ENCODE data around the gene SEPTIN10.

Gene SEPTIN10

DNA sequence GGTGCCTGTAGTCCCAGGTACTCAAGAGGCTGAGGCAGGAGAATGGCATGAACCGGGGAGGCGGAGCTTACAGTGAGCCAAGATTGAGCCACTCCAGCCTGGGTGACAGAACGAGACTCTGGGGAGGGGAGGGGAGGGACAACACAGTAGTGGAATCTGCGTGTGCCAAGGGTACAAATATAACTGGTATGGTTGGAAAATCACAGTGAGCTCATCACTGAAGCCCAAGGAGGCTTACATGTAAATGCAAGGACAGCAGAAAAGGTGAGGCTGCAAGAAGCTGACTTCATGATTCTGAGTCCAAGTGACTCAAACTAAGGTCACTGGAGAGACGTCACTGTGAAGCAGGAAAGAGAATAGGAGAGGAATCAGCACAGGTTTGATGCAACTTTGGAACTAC, 9.2 kb downstream of the SEPTIN10 start:
- H4K20me1 ChIP-seq (ENCODE audit: insufficient read depth): no peaks in the 10 kb centered on the region
- no peaks in the 10 kb centered on the region for H3K27me3 ChIP-seq (ENCODE audit: insufficient read depth, low read depth)
- no peak overlapping the region for H3K9ac ChIP-seq
- no peaks in the 10 kb centered on the region for H3K79me2 ChIP-seq (ENCODE audit: insufficient read depth, low read depth)
- peaks cover 9% of the 10 kb centered on the region for H3K4me1 ChIP-seq (ENCODE audit: low read depth, poor library complexity, severe bottlenecking)
- H2AFZ ChIP-seq (ENCODE audit: low read depth): no peak overlapping the region
- TF ChIP-seq, protein P1, sequence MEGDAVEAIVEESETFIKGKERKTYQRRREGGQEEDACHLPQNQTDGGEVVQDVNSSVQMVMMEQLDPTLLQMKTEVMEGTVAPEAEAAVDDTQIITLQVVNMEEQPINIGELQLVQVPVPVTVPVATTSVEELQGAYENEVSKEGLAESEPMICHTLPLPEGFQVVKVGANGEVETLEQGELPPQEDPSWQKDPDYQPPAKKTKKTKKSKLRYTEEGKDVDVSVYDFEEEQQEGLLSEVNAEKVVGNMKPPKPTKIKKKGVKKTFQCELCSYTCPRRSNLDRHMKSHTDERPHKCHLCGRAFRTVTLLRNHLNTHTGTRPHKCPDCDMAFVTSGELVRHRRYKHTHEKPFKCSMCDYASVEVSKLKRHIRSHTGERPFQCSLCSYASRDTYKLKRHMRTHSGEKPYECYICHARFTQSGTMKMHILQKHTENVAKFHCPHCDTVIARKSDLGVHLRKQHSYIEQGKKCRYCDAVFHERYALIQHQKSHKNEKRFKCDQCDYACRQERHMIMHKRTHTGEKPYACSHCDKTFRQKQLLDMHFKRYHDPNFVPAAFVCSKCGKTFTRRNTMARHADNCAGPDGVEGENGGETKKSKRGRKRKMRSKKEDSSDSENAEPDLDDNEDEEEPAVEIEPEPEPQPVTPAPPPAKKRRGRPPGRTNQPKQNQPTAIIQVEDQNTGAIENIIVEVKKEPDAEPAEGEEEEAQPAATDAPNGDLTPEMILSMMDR (conservative IDR thresholded peaks at IDR 0.05; ENCODE audit: low read depth, low read length): no peak
- H3K4me3 ChIP-seq (IDR thresholded peaks at IDR 0.05; ENCODE audit: insufficient read depth, low read depth, low read length): no peak overlapping the region
- H3K4me2 ChIP-seq: no peak overlapping the region
- no peak overlapping the region for H3K27ac ChIP-seq
- H3K36me3 ChIP-seq (ENCODE audit: insufficient read depth): no peaks in the 10 kb centered on the region

DNA sequence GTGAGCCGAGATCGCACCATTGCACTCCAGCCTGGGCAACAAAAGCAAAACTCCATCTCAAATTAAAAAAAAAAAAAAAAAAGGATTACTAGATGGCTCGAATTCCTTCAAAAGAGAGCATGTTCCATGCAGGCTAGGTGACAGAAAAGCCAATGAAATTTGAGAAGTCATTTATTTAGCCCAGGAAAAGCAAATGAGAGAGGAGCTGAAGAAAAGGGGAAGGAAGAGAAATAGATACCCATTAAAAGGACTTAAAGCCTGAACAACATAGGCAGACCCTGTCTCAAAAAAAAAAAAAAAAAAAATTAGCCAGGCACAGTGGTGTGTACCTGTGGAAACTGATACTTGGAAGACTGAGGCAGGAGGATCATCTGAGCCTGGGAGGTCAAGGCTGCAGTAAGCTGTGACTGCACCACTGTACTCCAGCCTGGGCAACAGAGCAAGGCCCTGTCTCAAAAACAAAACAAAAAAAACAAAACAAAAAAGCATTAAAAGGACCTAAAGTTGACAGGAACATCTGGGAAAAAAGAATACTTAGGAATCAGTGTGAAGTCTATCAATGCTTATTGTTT, 11.1 kb downstream of the SEPTIN10 start:
- Histone ChIP-seq H4K20me1 (ENCODE audit: insufficient read depth) (no peaks in the 10 kb centered on the region), H3K4me2 (no peak overlapping the region), H3K36me3 (ENCODE audit: insufficient read depth) (no peaks in the 10 kb centered on the region), H3K4me3 (IDR thresholded peaks at IDR 0.05; ENCODE audit: insufficient read depth, low read depth, low read length) (no peak overlapping the region), H3K27ac (no peak overlapping the region), H2AFZ (ENCODE audit: low read depth) (no peak overlapping the region), H3K27me3 (ENCODE audit: insufficient read depth, low read depth) (no peaks in the 10 kb centered on the region), H3K4me1 (ENCODE audit: low read depth, poor library complexity, severe bottlenecking) (peaks cover 9% of the 10 kb centered on the region), H3K9ac (no peak overlapping the region), H3K79me2 (ENCODE audit: insufficient read depth, low read depth) (no peaks in the 10 kb centered on the region)
- TF ChIP-seq, protein P1 (conservative IDR thresholded peaks at IDR 0.05; ENCODE audit: low read depth, low read length): no peak

DNA sequence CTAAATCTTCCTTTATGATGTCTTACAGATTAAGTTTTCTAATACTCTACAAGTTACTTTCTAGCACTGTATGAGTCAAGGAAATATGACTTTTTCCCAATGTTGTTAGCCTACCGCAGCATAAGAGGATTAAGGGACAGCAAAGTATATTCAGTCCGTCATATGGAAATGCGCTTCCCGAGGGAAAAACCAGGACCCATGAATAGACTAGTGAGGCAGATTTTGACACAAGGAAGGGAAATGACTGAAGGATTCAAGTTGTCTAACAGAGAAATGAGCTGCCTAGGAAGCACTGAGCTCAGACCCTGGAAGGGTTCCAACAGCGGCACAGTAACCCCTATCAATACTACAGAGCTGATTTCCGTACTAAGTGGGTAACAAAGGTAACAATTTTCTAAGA, 12.0 kb downstream of the SEPTIN10 start:
- Histone ChIP-seq H3K36me3 (ENCODE audit: insufficient read depth) (no peaks in the 10 kb centered on the region), H3K27me3 (ENCODE audit: insufficient read depth, low read depth) (no peaks in the 10 kb centered on the region), H3K27ac (no peak overlapping the region), H3K9ac (no peak overlapping the region), H3K4me1 (ENCODE audit: low read depth, poor library complexity, severe bottlenecking) (peaks cover 9% of the 10 kb centered on the region), H3K4me2 (no peak overlapping the region), H3K79me2 (ENCODE audit: insufficient read depth, low read depth) (no peaks in the 10 kb centered on the region), H2AFZ (ENCODE audit: low read depth) (no peak overlapping the region), H3K4me3 (IDR thresholded peaks at IDR 0.05; ENCODE audit: insufficient read depth, low read depth, low read length) (no peak overlapping the region), H4K20me1 (ENCODE audit: insufficient read depth) (no peaks in the 10 kb centered on the region)
- TF ChIP-seq, protein P1 (conservative IDR thresholded peaks at IDR 0.05; ENCODE audit: low read depth, low read length): no peak

DNA sequence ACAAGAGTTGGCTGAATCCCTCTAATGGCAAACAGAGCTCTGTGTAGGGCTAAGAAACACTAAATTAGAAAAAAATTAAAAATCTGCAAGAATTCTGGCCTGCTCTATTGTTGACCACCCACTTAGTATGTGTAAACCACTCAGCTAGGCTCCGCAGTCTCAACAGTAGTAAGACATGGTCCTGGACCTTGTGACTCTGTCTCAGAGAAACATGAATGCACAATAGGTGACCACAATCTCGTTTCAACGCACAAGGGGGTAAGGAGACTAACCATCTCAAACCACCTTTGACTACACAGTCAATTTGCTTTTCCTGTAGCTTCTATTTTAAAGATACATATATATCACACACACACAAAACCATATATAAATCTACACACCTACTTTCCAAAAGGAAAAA, 16.5 kb downstream of the SEPTIN10 start:
- Histone ChIP-seq H3K9ac (no peak overlapping the region), H3K4me3 (IDR thresholded peaks at IDR 0.05; ENCODE audit: insufficient read depth, low read depth, low read length) (no peak overlapping the region), H3K79me2 (ENCODE audit: insufficient read depth, low read depth) (no peaks in the 10 kb centered on the region), H3K4me2 (no peak overlapping the region), H3K27ac (no peak overlapping the region), H3K36me3 (ENCODE audit: insufficient read depth) (no peaks in the 10 kb centered on the region), H3K4me1 (ENCODE audit: low read depth, poor library complexity, severe bottlenecking) (peaks cover 3% of the 10 kb centered on the region), H4K20me1 (ENCODE audit: insufficient read depth) (no peaks in the 10 kb centered on the region), H3K27me3 (ENCODE audit: insufficient read depth, low read depth) (no peaks in the 10 kb centered on the region), H2AFZ (ENCODE audit: low read depth) (no peak overlapping the region)
- TF ChIP-seq, protein P1 (conservative IDR thresholded peaks at IDR 0.05; ENCODE audit: low read depth, low read length): no peak
